H1 (cell line): ENCODE results near the gene BRD2. TPM values are rescaled to one million over a fixed set of nuclear protein-coding genes. Genes with fewer than 3 reads are reported as not detected.

ENCODE experiments used
- CTCF ChIA-PET: fragments of 300-600 bp; sonication (Branson Sonifier 250); formaldehyde crosslinking; loops from one replicate; lab custom pipeline; 2021; ENCODE audit not compliant: partially characterized antibody; lab: Charles Lee
- POLR2A ChIA-PET: fragments of 300-600 bp; sonication (Branson Sonifier 250); formaldehyde crosslinking; loops from one replicate; lab custom pipeline; 2021; ENCODE audit warnings: inconsistent platforms; ENCODE audit not compliant: partially characterized antibody; lab: Charles Lee
- DNase-seq, 2 experiments: peaks; one replicate each; pipeline versions ENCODE4 v3.0.0 to v3.0.0-alpha.2; 2010 to 2022; ENCODE audit warnings: low spot score in 2 of 2, low read depth in 1 of 2, mixed read lengths in 1 of 2
- FAIRE-seq: peaks from 2 replicates; lab custom pipeline; 2011; peaks lifted over from hg19 to GRCh38; lab: Jason Lieb, UNC
- H2AFZ ChIP-seq: 2 replicates; pipeline ENCODE4 v1.8.1; 2012; ENCODE audit warnings: low read length, inconsistent platforms
- H2AK5ac ChIP-seq: 2 replicates; pipeline ENCODE4 v1.6.1; 2013; ENCODE audit warnings: low read depth, low read length
- H2BK120ac ChIP-seq: replicated peaks from 2 replicates; pipeline ENCODE3; 2013; ENCODE audit warnings: low read depth, low read length, inconsistent platforms
- H2BK12ac ChIP-seq: 2 replicates; pipeline ENCODE4 v1.6.1; 2013; ENCODE audit warnings: low read depth, low read length
- H2BK15ac ChIP-seq: 2 replicates; pipeline ENCODE4 v1.6.1; 2013; ENCODE audit warnings: low read length
- H2BK20ac ChIP-seq: 2 replicates; pipeline ENCODE4 v1.6.1; 2013; ENCODE audit warnings: low read length
- H2BK5ac ChIP-seq: 2 replicates; pipeline ENCODE4 v1.6.1; 2013; ENCODE audit warnings: low read depth, low read length
- H3K14ac ChIP-seq: 2 replicates; pipeline ENCODE4 v1.6.1; 2013; ENCODE audit warnings: inconsistent platforms; ENCODE audit not compliant: insufficient read length
- H3K18ac ChIP-seq: 2 replicates; pipeline ENCODE4 v1.6.1; 2013; ENCODE audit warnings: low read length; ENCODE audit errors: extremely low read depth
- H3K23ac ChIP-seq: 2 replicates; pipeline ENCODE4 v1.6.1; 2013; ENCODE audit warnings: inconsistent platforms; ENCODE audit not compliant: insufficient read length
- H3K23me2 ChIP-seq: 2 replicates; pipeline ENCODE4 v1.6.1; 2013; ENCODE audit warnings: low read depth, low read length
- H3K27ac ChIP-seq: 2 replicates; pipeline ENCODE4 v1.6.1; 2011; ENCODE audit warnings: low read depth, low read length, inconsistent platforms
- H3K27me3 ChIP-seq, 4 experiments: replicated peaks in 1 of 4; 1 replicate in 1 of 4; 2 replicates in 3 of 4; pipeline versions ENCODE4 v1.6.1 to v1.8.1; 2011 to 2013; ENCODE audit warnings: low read length in 3 of 4, mild to moderate bottlenecking in 3 of 4, inconsistent platforms in 2 of 4, mixed read lengths in 2 of 4, moderate library complexity in 1 of 4; ENCODE audit not compliant: control insufficient read depth in 3 of 4, insufficient read depth in 3 of 4; ENCODE audit errors: extremely low read depth in 1 of 4
- H3K36me3 ChIP-seq, 4 experiments: 2 replicates each; pipeline versions ENCODE4 v1.6.1 to v1.8.1; 2011 to 2013; ENCODE audit warnings: mild to moderate bottlenecking in 4 of 4, low read length in 3 of 4, moderate library complexity in 2 of 4, control low read depth in 1 of 4, inconsistent platforms in 1 of 4; ENCODE audit not compliant: insufficient read depth in 4 of 4, control insufficient read depth in 2 of 4
- H3K4ac ChIP-seq: replicated peaks from 2 replicates; pipeline ENCODE3; 2013; ENCODE audit warnings: low read length, low read depth, mixed read lengths, inconsistent platforms; ENCODE audit not compliant: insufficient read length
- H3K4me1 ChIP-seq, 4 experiments: replicated peaks in 1 of 4; 1 replicate in 1 of 4; 2 replicates in 3 of 4; pipeline versions ENCODE4 v1.6.1 to v1.8.1; 2011 to 2013; ENCODE audit warnings: low read length in 3 of 4, inconsistent platforms in 2 of 4, mixed read lengths in 1 of 4; ENCODE audit not compliant: insufficient read depth in 4 of 4, control insufficient read depth in 3 of 4
- H3K4me2 ChIP-seq, 2 experiments: 2 replicates each; pipeline versions ENCODE4 v1.6.1 to v1.8.1; 2011 to 2013; ENCODE audit warnings: low read depth in 2 of 2, low read length in 2 of 2, control low read depth in 1 of 2, inconsistent platforms in 1 of 2, mild to moderate bottlenecking in 1 of 2; ENCODE audit not compliant: insufficient read depth in 1 of 2
- H3K4me3 ChIP-seq, 4 experiments: fragments of 200-600, 300-600 bp in 1 of 4; sonication (generic), shearing (Covaris generic), sonication (Bioruptor Twin) in 1 of 4; 2 replicates each; pipeline versions ENCODE4 v1.5.1 to v1.8.1; 2011 to 2016; ENCODE audit warnings: low read length in 4 of 4, low read depth in 3 of 4, control low read depth in 2 of 4, inconsistent platforms in 2 of 4, mild to moderate bottlenecking in 2 of 4, mixed read lengths in 1 of 4, moderate library complexity in 1 of 4; ENCODE audit not compliant: insufficient read depth in 2 of 4; ENCODE audit errors: extremely low read depth in 1 of 4
- H3K56ac ChIP-seq: replicated peaks from 2 replicates; pipeline ENCODE3; 2013; ENCODE audit warnings: low read depth, mild to moderate bottlenecking, mixed read lengths, low read length, inconsistent platforms; ENCODE audit not compliant: insufficient read length
- H3K79me1 ChIP-seq: 2 replicates; pipeline ENCODE4 v1.6.1; 2013; ENCODE audit warnings: low read depth, low read length, control low read depth
- H3K79me2 ChIP-seq, 2 experiments: 2 replicates each; pipeline versions ENCODE4 v1.6.1 to v1.8.1; 2012 to 2013; ENCODE audit warnings: low read length in 2 of 2, mild to moderate bottlenecking in 2 of 2, inconsistent platforms in 1 of 2; ENCODE audit not compliant: insufficient read depth in 2 of 2, control insufficient read depth in 1 of 2
- H3K9ac ChIP-seq, 4 experiments: replicated peaks in 1 of 4; 1 replicate in 1 of 4; 2 replicates in 3 of 4; pipeline versions ENCODE4 v1.6.1 to v1.8.1; 2011 to 2013; ENCODE audit warnings: low read depth in 3 of 4, low read length in 3 of 4, control low read depth in 2 of 4, mild to moderate bottlenecking in 2 of 4, moderate library complexity in 2 of 4, inconsistent platforms in 1 of 4; ENCODE audit errors: extremely low read depth in 1 of 4
- H3K9me3 ChIP-seq, 2 experiments: 2 replicates each; pipeline versions ENCODE4 v1.6.1 to v1.8.1; 2012 to 2013; ENCODE audit warnings: mild to moderate bottlenecking in 2 of 2, moderate library complexity in 2 of 2, control low read depth in 1 of 2, inconsistent platforms in 1 of 2, low read depth in 1 of 2, low read length in 1 of 2, mixed read lengths in 1 of 2; ENCODE audit not compliant: insufficient read depth in 2 of 2
- H4K20me1 ChIP-seq, 2 experiments: replicated peaks in 1 of 2; 2 replicates each; pipeline versions ENCODE3 to v1.8.1; 2011 to 2013; ENCODE audit warnings: inconsistent platforms in 2 of 2, low read length in 2 of 2, mild to moderate bottlenecking in 1 of 2; ENCODE audit not compliant: insufficient read depth in 2 of 2, control insufficient read depth in 1 of 2
- H4K5ac ChIP-seq: 2 replicates; pipeline ENCODE4 v1.6.1; 2013; ENCODE audit warnings: low read length, low read depth, mixed read lengths, inconsistent platforms; ENCODE audit not compliant: insufficient read length
- H4K8ac ChIP-seq: 2 replicates; pipeline ENCODE4 v1.8.0; 2013; ENCODE audit warnings: mild to moderate bottlenecking, moderate library complexity, low read length, inconsistent platforms; ENCODE audit not compliant: insufficient read depth; ENCODE audit errors: extremely low read depth
- H4K91ac ChIP-seq: replicated peaks from 2 replicates; pipeline ENCODE3; 2013; ENCODE audit warnings: low read length, mixed read lengths, inconsistent platforms; ENCODE audit not compliant: insufficient read length
- BACH1 ChIP-seq: IDR thresholded peaks from 2 replicates; pipeline ENCODE4 v1.6.1; 2012; ENCODE audit warnings: low read length, improper control_type of control experiment
- CHD1 ChIP-seq: IDR thresholded peaks from 2 replicates; pipeline ENCODE4 v1.6.1; 2012; ENCODE audit warnings: low read depth, low read length, improper control_type of control experiment
- CREB1 ChIP-seq: IDR thresholded peaks from 2 replicates; pipeline ENCODE4 v1.6.1; 2012; ENCODE audit warnings: inconsistent platforms
- HDAC2 ChIP-seq, 2 experiments: fragments of 300-600 bp in 1 of 2; sonication (generic) in 1 of 2; IDR thresholded peaks; 2 replicates each; pipeline ENCODE4 v1.6.1; 2011 to 2012; ENCODE audit warnings: low read depth in 2 of 2, low read length in 2 of 2, mild to moderate bottlenecking in 2 of 2, moderate library complexity in 2 of 2, borderline replicate concordance in 1 of 2, inconsistent platforms in 1 of 2
- JUND ChIP-seq: IDR thresholded peaks from 2 replicates; pipeline ENCODE4 v1.6.1; 2011; ENCODE audit warnings: mild to moderate bottlenecking, improper control_type of control experiment, low read length
- KDM1A ChIP-seq: fragments of 200-600, 300-600 bp; sonication (generic); IDR thresholded peaks from 2 replicates; pipeline ENCODE4 v1.7.1; 2016; ENCODE audit warnings: mild to moderate bottlenecking, low read length, borderline replicate concordance
- MAFK ChIP-seq: IDR thresholded peaks from 2 replicates; pipeline ENCODE4 v1.6.1; 2012; ENCODE audit warnings: low read depth, mild to moderate bottlenecking, improper control_type of control experiment, low read length
- NRF1 ChIP-seq: IDR thresholded peaks from 2 replicates; pipeline ENCODE4 v1.6.1; 2011; ENCODE audit warnings: mild to moderate bottlenecking, low read depth, low read length, improper control_type of control experiment
- POU5F1 ChIP-seq: IDR thresholded peaks from 2 replicates; pipeline ENCODE4 v1.6.1; 2011; ENCODE audit warnings: low read depth, mild to moderate bottlenecking, low read length, moderate library complexity
- SAP30 ChIP-seq: fragments of 300-600 bp; sonication (generic); IDR thresholded peaks from 2 replicates; pipeline ENCODE4 v1.7.1; 2012; ENCODE audit warnings: low read length, moderate library complexity, mild to moderate bottlenecking, inconsistent platforms; ENCODE audit not compliant: insufficient read depth, insufficient replicate concordance
- SIX5 ChIP-seq: IDR thresholded peaks from 2 replicates; pipeline ENCODE4 v1.6.1; 2011; ENCODE audit warnings: mild to moderate bottlenecking, low read depth, low read length
- YY1 ChIP-seq: IDR thresholded peaks from 2 replicates; pipeline ENCODE4 v1.6.1; 2011; ENCODE audit warnings: low read depth, mild to moderate bottlenecking, low read length
- ZNF274 ChIP-seq: IDR thresholded peaks from 2 replicates; pipeline ENCODE4 v1.7.0; 2012; ENCODE audit warnings: low read length, borderline replicate concordance; ENCODE audit errors: extremely low read depth
- WGBS, 2 experiments: shearing (Covaris generic) in 1 of 2; methylation state at CpG; one replicate each; pipeline versions ENCODE4 v1.1.6 to v1.1.7; 2013 to 2015; ENCODE audit warnings: low lambda C conversion rate in 2 of 2, mixed read lengths in 2 of 2, inconsistent platforms in 1 of 2, low coverage in 1 of 2, missing lambda C conversion rate in 1 of 2; ENCODE audit not compliant: insufficient replicate concordance in 2 of 2, insufficient coverage in 1 of 2, insufficient read length in 1 of 2; ENCODE audit errors: extremely low coverage in 1 of 2, missing lambda C conversion rate in 1 of 2; 5-methylcytosine and 5-hydroxymethylcytosine counted together
- polyA plus RNA-seq, 7 experiments: library from polyadenylated mRNA; depleted of rRNA in 3 of 7; stranded (reverse) in 5 of 7; unstranded in 2 of 7; fragments of >200 nt in 5 of 7; fragments of 200-250 nt in 2 of 7; gene quantifications; 1 replicate in 5 of 7; 2 replicates in 1 of 7; 4 replicates in 1 of 7; pipeline versions ENCODE4 v1.2.1 to v1.2.3, GENCODE V29; 2011 to 2013; ENCODE audit warnings: missing spikeins in 2 of 7, mixed read lengths in 2 of 7
- total RNA-seq: library from RNA; stranded (reverse); fragmentation: NEBNext Ultra II Directional; extraction: Animal tissue kit (Norgen Biotek cat#: 25700); gene quantifications from 2 replicates; pipeline ENCODE4 v1.2.1, GENCODE V29; 2021

Gene BRD2
- total and polyA plus RNA-seq, 2 of the 8 experiments (the other 6 are each of a cell fraction or from before 2014, with no cell fraction given), result 132 to 185 TPM

- Histone ChIP-seq H4K91ac (no peak overlapping the region), H3K27me3 (peaks cover 0 to 2% (median 0%) of the 10 kb centered on the region in 4 experiments; a peak in 1 of 7 replicates), H3K79me2 (no peaks in the 10 kb centered on the region), H3K56ac (no peak overlapping the region), H3K4me3 (no peak overlapping the region), H3K79me1 (no peaks in the 10 kb centered on the region), H3K4me1 (no peaks in the 10 kb centered on the region), H3K9ac (no peak overlapping the region), H4K5ac (no peak overlapping the region), H2BK120ac (no peak overlapping the region), H4K20me1 (no peaks in the 10 kb centered on the region), H3K36me3 (peaks cover 0 to 4% (median 2%) of the 10 kb centered on the region in 4 experiments; a peak in 2 of 8 replicates), H3K27ac (no peak overlapping the region), H2BK20ac (no peak overlapping the region), H2BK15ac (no peak overlapping the region), H3K4ac (no peak overlapping the region), H3K23me2 (no peaks in the 10 kb centered on the region), H3K9me3 (no peaks in the 10 kb centered on the region), H2BK5ac (no peak overlapping the region), H3K14ac (no peak overlapping the region), H2AFZ (no peak overlapping the region), H4K8ac (no peak overlapping the region), H3K4me2 (no peak overlapping the region), H2BK12ac (no peak overlapping the region), H3K18ac (no peak overlapping the region), H3K23ac (no peak overlapping the region), H2AK5ac (no peak overlapping the region)
- DNase-seq (no peak), FAIRE-seq (no peak)
- WGBS, 2 experiments, result 85% methylated on average over 4 of the region's 4 CpGs; no CpG with 5 or more reads in 1 of the 2 experiments
- ChIA-PET POLR2A (interaction anchor here (0.9 to 2.0 kb wide), 3 partner anchors 30 to 145 kb away, joined by 3 to 8 read pairs (median 3); partner anchors contain the start of gene HLA-DPB1), CTCF (interaction anchor here (0.7 to 5.2 kb wide), 18 partner anchors 9 to 247 kb away, joined by 3 to 45 read pairs (median 6); partner anchors contain the start of gene HLA-DOA)
- TF ChIP-seq MAFK, result no peak
- TF ChIP-seq BACH1, result no peak
- no peak for TF ChIP-seq JUND
- no peak for TF ChIP-seq SAP30
- TF ChIP-seq NRF1, result no peak
- no peak for TF ChIP-seq YY1
- TF ChIP-seq SIX5, result no peak
- no peak for TF ChIP-seq KDM1A
- TF ChIP-seq POU5F1, result no peak
- TF ChIP-seq ZNF274, result no peak
- TF ChIP-seq HDAC2 (IDR thresholded peaks at IDR 0.05; ENCODE audit: borderline replicate concordance in 1 of 2, low read depth in 2 of 2, low read length in 2 of 2), result no peak
- no peak for TF ChIP-seq CREB1
- TF ChIP-seq CHD1, result no peak
Observed at GRCh38 chr6:33001685-33002084, 33.3 kb downstream of the BRD2 start.
